Neural progenitor cell (in vitro differentiated cells): ENCODE results near the gene SOCS3. TPM values are rescaled to one million over a fixed set of nuclear protein-coding genes. Genes with fewer than 3 reads are reported as not detected.
A peak's percentile ranks its signal among the peaks of the same experiment; 100 is the strongest.

Experiments used
- DNase-seq: peaks from one replicate; pipeline ENCODE4 v3.0.0-alpha.2; 2016; ENCODE audit warnings: low spot score
- H2AFZ ChIP-seq: fragments of 200-600 bp; sonication (generic); replicated peaks from 2 replicates; pipeline ENCODE4 v1.6.1; 2016; ENCODE audit warnings: antibody characterized with exemption
- H3F3A ChIP-seq: fragments of 200-600 bp; sonication (generic); 2 replicates; pipeline ENCODE4 v1.6.1; 2016; ENCODE audit warnings: antibody characterized with exemption, low read depth
- H3K27ac ChIP-seq: fragments of 200-600 bp; sonication (generic); 2 replicates; pipeline ENCODE4 v1.5.1; 2016; ENCODE audit warnings: mild to moderate bottlenecking
- H3K27me3 ChIP-seq: fragments of 200-600 bp; sonication (generic); 2 replicates; pipeline ENCODE4 v1.6.1; 2016; ENCODE audit warnings: mild to moderate bottlenecking, moderate library complexity
- H3K36me3 ChIP-seq: fragments of 200-600 bp; sonication (generic); 2 replicates; pipeline ENCODE4 v1.5.1; 2016
- H3K4me1 ChIP-seq: fragments of 200-600 bp; sonication (generic); 2 replicates; pipeline ENCODE4 v1.6.1; 2016; ENCODE audit warnings: mixed run types
- H3K4me2 ChIP-seq: fragments of 200-600 bp; sonication (generic); 2 replicates; pipeline ENCODE4 v1.6.1; 2016
- H3K4me3 ChIP-seq: fragments of 200-600 bp; sonication (generic); 2 replicates; pipeline ENCODE4 v1.5.1; 2016
- H3K79me2 ChIP-seq: fragments of 200-600 bp; sonication (generic); 2 replicates; pipeline ENCODE4 v1.6.1; 2016; ENCODE audit warnings: low read depth
- H3K9ac ChIP-seq: fragments of 200-600 bp; sonication (generic); 2 replicates; pipeline ENCODE4 v1.6.1; 2016
- H3K9me3 ChIP-seq: fragments of 200-600 bp; sonication (generic); 2 replicates; pipeline ENCODE4 v1.5.1; 2016; ENCODE audit warnings: low read depth
- H4K20me1 ChIP-seq: fragments of 200-600 bp; sonication (generic); 2 replicates; pipeline ENCODE4 v1.6.1; 2016; ENCODE audit warnings: low read depth
- H3K27ac Mint-ChIP-seq: 3 replicates; pipeline ENCODE4 v1.8.0; 2021; ENCODE audit warnings: mixed read lengths
- H3K27me3 Mint-ChIP-seq: 2 replicates; pipeline ENCODE4 v1.8.0; 2022; ENCODE audit warnings: low read depth, mild to moderate bottlenecking, inconsistent platforms, moderate library complexity, mixed read lengths; ENCODE audit not compliant: insufficient read depth
- H3K36me3 Mint-ChIP-seq: 3 replicates; pipeline ENCODE4 v1.8.0; 2021; ENCODE audit warnings: mixed read lengths
- H3K4me1 Mint-ChIP-seq: 3 replicates; pipeline ENCODE4 v1.8.0; 2021; ENCODE audit warnings: mixed read lengths
- H3K4me3 Mint-ChIP-seq: 3 replicates; pipeline ENCODE4 v1.8.0; 2021; ENCODE audit warnings: mild to moderate bottlenecking, moderate library complexity, mixed read lengths
- H3K9me3 Mint-ChIP-seq: 3 replicates; pipeline ENCODE4 v1.8.0; 2020; ENCODE audit warnings: mixed read lengths
- EZH2 ChIP-seq: fragments of 200-600 bp; sonication (generic); IDR thresholded peaks from 2 replicates; pipeline ENCODE4 v1.6.1; 2017; ENCODE audit warnings: antibody characterized with exemption, mild to moderate bottlenecking, moderate library complexity
- EZH2phosphoT487 ChIP-seq: fragments of 200-600 bp; sonication (generic); IDR thresholded peaks from 2 replicates; pipeline ENCODE4 v1.6.1; 2017; ENCODE audit warnings: antibody characterized with exemption
- total RNA-seq: library from RNA; depleted of rRNA; stranded (reverse); fragments of >200 nt; gene quantifications from 2 replicates; pipeline ENCODE4 v1.2.3, GENCODE V29; 2015; ENCODE audit warnings: low replicate concordance
- TF ChIP-seq, protein P1 (sequence below): fragments of 200-600 bp; sonication (generic); IDR thresholded peaks from 2 replicates; pipeline ENCODE4 v1.5.1; 2017; ENCODE audit warnings: antibody characterized with exemption, mild to moderate bottlenecking

The SOCS3 gene
- total RNA-seq, 1 donor from 2014 or later: 7.5 TPM

DNA sequence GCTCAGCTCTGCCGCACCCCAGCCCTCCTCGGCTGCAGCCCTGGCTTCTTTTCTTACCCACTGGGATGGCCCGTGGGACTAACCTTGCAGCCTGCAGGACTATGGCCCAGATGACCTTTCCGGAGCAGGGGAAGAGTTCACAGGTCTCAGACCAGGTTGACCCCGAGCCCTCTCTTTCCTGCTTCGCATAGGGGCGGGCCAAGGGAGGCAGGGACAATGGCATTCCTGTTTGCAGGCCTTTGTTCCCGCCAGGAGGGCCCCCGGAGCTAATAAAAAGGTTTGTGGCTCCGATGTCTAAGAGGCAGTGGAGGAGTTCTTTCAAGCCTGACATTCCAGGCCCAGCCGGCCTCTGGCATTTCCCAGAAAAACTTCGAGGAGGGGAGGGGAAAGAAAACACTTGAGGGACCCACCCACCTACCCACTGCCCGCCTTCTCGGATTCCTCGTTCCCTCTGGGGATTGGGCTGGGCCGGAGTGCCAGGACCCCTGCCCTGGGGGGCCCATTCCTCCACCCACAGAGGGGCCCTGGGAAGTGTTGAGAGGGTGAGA lies 5.8 kb upstream of the SOCS3 start:
- no peaks in the 10 kb centered on the region for H3K36me3 ChIP-seq
- peak overlapping the region; percentile 97 for H3K27ac ChIP-seq
- Mint-ChIP-seq H3K4me1 (peaks cover 70% of the 10 kb centered on the region), H3K9me3 (no peaks in the 10 kb centered on the region), H3K4me3 (peak overlapping the region; percentile 69), H3K36me3 (no peaks in the 10 kb centered on the region), H3K27ac (peak overlapping the region; percentile 99), H3K27me3 (peaks cover 8% of the 10 kb centered on the region)
- no peak overlapping the region for H2AFZ ChIP-seq
- peak; percentile 98 for DNase-seq
- H3K9me3 ChIP-seq: no peaks in the 10 kb centered on the region
- no peak for TF ChIP-seq EZH2phosphoT487
- TF ChIP-seq, protein P1, sequence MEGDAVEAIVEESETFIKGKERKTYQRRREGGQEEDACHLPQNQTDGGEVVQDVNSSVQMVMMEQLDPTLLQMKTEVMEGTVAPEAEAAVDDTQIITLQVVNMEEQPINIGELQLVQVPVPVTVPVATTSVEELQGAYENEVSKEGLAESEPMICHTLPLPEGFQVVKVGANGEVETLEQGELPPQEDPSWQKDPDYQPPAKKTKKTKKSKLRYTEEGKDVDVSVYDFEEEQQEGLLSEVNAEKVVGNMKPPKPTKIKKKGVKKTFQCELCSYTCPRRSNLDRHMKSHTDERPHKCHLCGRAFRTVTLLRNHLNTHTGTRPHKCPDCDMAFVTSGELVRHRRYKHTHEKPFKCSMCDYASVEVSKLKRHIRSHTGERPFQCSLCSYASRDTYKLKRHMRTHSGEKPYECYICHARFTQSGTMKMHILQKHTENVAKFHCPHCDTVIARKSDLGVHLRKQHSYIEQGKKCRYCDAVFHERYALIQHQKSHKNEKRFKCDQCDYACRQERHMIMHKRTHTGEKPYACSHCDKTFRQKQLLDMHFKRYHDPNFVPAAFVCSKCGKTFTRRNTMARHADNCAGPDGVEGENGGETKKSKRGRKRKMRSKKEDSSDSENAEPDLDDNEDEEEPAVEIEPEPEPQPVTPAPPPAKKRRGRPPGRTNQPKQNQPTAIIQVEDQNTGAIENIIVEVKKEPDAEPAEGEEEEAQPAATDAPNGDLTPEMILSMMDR: no peak
- TF ChIP-seq EZH2: no peak
- peak overlapping the region; percentile 27 for H3K4me3 ChIP-seq
- H3K9ac ChIP-seq: peak overlapping the region; percentile 2
- peaks cover 68% of the 10 kb centered on the region for H3F3A ChIP-seq
- H4K20me1 ChIP-seq: no peaks in the 10 kb centered on the region
- H3K4me2 ChIP-seq: peak overlapping the region; percentile 69
- no peaks in the 10 kb centered on the region for H3K79me2 ChIP-seq
- peaks cover 69% of the 10 kb centered on the region for H3K4me1 ChIP-seq
- H3K27me3 ChIP-seq: no peaks in the 10 kb centered on the region

DNA sequence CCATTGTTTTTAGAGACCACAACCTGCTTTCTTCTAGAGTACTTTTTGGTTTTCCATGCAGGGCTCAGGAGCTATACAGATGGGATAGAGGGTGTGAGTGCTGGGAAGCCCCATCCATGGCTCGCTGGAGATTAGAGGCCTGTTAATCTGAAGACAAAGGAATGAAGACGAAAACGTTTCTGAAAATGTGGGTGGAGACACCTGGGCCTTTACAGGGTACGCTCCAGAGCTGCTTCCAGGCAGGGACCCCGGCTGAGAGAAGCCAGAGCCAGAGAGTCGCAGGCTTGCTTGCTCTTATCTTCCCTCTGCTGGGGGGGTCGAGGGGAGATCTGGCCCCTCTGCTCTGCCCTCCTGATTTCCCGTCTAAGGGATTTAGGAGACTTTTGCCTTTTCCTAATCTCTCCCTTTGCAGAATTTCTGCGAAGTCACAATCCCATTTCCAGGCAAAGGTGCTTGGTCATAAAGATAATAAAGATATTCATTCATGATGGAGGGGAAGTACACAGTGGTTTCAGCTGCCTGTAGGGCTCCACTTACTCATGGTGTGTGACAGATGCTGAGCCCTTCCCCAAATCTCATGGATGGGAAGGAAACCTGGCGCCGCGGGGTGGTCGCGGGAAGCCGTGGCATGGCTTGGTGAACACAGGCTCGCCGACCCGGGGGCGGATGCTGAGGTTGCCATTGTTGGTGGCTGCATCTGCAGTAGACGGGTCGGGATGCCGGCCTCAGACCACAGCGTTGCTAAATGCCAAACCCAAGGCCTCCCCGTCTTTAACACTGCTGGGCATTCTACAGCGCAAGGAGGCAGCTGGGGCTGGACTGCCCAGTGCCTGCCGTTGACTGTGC lies 4.8 kb upstream of the SOCS3 start:
- Mint-ChIP-seq H3K36me3 (no peaks in the 10 kb centered on the region), H3K9me3 (no peaks in the 10 kb centered on the region), H3K4me1 (peaks cover 62% of the 10 kb centered on the region), H3K27ac (peak overlapping the region; percentile 94), H3K27me3 (peaks cover 8% of the 10 kb centered on the region), H3K4me3 (peak overlapping the region; percentile 28)
- Histone ChIP-seq H2AFZ (no peak overlapping the region), H3K9me3 (no peaks in the 10 kb centered on the region), H3K4me2 (peak overlapping the region; percentile 69), H3K36me3 (no peaks in the 10 kb centered on the region), H4K20me1 (no peaks in the 10 kb centered on the region), H3K9ac (no peak overlapping the region), H3K4me1 (peaks cover 59% of the 10 kb centered on the region), H3K79me2 (no peaks in the 10 kb centered on the region), H3K27ac (peak overlapping the region; percentile 93), H3K27me3 (peaks cover 1% of the 10 kb centered on the region), H3K4me3 (peak overlapping the region; percentile 11), H3F3A (peaks cover 65% of the 10 kb centered on the region)
- TF ChIP-seq EZH2 (no peak), EZH2phosphoT487 (no peak)
- TF ChIP-seq, protein P1: no peak
- DNase-seq: peak; percentile 81

DNA sequence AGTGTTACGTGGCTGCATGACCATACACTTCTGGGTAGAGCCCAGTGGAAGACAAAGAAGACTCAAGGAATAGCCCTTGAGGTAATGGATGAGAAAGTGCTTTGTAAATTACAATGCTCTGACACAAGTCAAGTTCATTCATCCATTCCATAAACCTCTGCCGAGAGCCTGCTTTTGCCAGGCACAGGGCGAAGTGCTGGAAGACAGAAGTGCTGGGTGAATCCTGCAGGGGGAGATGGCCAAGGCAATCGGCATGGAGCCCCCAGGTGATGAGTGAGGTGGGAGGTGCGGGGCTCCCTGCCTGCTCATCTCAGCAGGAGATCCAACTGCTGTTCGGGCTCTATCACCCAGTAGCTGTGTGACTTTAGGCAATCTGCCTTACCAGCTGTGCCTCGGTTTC lies 2.8 kb upstream of the SOCS3 start:
- Histone ChIP-seq H3K79me2 (peaks cover 10% of the 10 kb centered on the region), H3K4me1 (peaks cover 61% of the 10 kb centered on the region), H3F3A (peaks cover 60% of the 10 kb centered on the region), H3K4me2 (no peak overlapping the region), H3K9me3 (no peaks in the 10 kb centered on the region), H3K36me3 (no peaks in the 10 kb centered on the region), H3K9ac (no peak overlapping the region), H3K4me3 (no peak overlapping the region), H3K27me3 (peaks cover 21% of the 10 kb centered on the region), H3K27ac (no peak overlapping the region), H2AFZ (no peak overlapping the region), H4K20me1 (peaks cover 19% of the 10 kb centered on the region)
- Mint-ChIP-seq H3K27ac (no peak overlapping the region), H3K4me3 (no peak overlapping the region), H3K9me3 (no peaks in the 10 kb centered on the region), H3K4me1 (peaks cover 69% of the 10 kb centered on the region), H3K36me3 (no peaks in the 10 kb centered on the region), H3K27me3 (peaks cover 8% of the 10 kb centered on the region)
- no peak for DNase-seq
- TF ChIP-seq EZH2phosphoT487 (no peak), EZH2 (no peak)
- TF ChIP-seq, protein P1: no peak
